HG03066 (cell line): ENCODE results near the gene KRT35.

ENCODE experiments used
- ATAC-seq: cut with Tn5 transposase; IDR thresholded peaks from one replicate; pipeline ENCODE4 v1.9.1; 2021; ENCODE audit warnings: low read depth; ENCODE audit not compliant: unreplicated experiment

Gene KRT35

DNA sequence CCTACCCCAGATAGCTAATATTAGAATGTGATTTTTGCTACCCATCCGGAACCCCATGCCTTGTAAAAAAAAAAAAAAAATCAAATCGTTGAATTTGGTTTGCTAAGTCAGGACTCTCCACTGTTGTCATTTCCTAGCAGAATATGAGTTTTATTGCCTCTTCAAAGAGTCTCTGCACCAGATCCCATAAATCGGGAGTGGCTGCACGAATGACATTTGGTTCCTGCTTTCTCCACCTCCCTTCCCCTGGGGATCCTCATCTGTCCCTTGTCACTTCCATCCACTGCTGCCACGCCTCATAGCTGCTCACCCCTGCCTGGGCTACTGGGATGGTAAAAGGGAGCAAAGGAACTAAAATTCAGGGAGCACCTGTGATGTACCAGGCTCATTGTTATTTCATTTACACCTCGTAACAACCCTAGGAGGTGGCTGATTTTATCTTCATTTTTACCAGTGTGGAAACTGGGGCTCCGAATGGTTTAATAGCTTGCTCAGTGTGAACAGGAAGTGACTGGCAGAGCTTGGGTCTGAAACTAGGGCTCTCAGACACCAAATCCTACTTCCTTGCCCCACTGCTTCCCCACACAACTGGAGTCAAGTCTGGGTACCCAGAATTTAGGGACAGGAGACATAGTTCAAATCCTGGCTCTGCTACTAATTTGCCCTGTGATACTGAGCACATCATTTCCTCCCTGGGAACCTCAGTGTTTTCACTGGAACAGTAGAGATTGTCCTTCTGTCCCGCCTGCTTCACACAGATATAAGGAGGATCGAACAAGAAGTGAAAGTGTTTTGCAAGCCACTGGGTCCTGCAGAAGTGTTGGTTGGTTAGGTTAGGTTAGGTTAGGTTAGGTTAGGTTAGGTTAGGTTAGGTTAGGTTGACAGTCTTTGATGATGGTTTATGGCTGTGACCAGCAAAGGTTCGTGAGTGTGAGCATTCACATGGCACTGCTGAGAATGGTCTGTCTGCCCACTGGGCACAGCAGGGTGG, 9.3 kb upstream of the KRT35 start:
- no peak for ATAC-seq

DNA sequence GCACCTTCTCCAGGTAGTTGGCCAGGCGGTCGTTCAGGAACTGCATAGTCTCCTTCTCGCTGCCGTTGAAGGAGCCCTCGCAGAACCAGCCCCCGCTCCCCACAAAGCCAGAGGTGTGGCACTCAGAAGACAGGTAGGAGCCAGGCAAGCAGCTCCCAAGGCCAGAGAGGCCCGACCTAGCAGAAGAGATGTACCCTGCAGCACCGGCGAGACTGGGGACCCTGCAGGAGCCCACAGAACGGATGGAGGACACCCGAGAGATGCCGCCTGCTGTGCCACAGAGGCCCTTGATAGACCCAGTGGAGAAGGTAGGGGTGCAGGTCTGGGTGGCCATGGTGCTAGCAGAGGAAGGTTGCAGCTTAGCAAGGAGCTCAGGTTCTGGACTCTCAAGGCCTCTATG, 8.6 kb upstream of the KRT35 start, which contains the start of gene KRT36:
TSS of gene KRT36 (minus strand) at position 380 of the 400 bp plus-strand sequence. CDS start at position 334, 46 bp downstream.
- ATAC-seq, result no peak

DNA sequence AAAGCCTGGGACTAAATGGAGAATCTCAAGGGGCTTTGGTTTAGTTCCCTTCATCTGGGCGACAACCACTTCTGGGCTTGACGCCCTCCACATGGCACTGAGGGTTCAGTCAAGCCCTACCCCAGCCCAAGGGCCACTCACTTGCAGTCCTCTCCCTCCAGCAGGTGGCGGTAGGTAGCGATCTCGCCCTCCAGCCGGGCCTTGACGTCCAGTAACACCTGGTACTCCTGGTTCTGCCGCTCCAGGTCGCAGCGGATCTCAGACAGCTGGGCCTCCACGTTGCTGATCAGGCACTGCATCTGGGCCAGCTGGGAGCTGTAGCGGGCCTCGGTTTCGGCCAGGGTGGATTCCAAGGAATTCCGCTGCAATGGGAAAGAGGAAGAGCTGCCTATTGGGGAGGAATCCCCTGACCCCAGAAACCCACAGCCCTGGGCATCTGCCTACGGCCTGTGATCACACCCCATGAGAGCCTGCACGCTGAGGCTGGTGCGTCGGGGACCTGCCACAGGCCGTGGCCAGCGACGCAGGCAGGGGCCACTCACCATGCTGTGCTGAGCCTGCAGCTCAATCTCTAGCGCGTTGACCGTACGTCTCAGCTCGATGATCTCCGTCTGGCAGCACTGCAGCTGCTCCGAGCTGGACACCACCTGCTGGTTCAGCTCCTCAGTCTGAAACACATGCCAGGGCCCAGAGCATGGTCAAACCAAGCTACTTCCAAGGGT, 6.0 kb upstream of the KRT35 start:
- no peak for ATAC-seq

DNA sequence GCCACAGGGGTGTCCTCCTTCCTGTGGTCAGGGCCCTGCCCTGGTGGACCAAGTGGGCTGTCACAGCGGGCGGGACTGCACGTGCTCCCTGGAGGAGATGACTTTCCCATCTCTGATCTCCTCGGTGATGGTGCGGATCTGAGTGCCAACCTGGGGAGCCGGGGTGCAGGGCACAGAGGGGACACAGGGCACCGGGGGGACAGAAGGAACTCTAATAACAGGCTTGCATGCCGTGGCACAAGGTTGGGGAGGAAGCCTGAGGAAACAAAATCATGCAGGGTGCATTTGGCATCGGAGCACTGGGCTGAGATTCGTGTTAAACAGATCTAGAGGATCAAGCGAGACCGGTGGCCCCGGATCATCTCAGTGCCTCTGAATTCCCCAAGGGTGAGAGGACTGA, 5.4 kb upstream of the KRT35 start:
- ATAC-seq, result no peak

DNA sequence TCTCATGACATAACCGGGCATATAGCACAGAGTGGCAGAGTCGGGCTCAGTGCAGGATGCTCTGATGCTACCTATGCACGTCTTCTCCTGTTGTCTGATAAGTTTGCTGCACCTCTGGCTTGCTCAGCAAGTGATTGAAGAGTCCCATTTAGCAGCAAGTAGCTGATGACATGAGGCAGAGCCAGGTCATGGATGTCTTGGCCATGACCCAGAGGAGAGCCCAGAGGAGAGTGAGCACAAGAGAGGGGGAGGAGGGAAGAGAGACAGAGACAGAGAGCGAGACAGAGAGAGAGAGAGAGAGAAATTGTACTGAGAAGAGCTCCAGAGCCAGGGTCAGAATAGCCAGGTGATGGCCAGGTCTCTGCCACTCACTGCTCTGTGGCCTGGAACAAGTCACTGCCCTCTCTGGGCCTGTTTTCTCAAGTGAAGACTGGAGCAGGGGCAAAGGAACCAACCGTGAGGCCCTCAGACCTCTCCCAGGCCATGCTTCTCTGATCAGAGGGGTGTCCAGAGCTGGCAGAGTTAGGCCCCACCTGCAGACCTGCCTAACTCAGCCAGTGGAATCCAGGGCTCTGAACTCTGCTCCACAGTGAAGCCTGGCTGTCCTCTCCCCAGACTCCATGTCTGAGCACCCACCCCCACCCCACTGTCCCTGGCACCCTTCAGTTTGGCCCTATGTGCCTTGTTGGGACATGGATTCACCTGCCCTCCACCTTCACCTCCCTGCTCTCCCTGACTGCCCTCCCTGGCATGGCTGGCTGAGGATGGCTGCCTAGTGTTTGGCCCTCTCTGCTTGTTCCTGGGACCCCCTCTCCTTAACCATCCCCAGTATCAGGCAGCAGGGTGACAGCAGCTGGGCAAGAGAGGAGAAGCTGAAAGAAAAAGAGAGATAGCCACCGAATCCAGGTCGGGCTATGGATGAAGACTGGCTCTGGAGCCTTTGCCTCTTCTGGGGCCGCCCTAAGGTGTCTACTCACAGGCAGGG, 4.3 kb upstream of the KRT35 start:
- ATAC-seq, result no peak

DNA sequence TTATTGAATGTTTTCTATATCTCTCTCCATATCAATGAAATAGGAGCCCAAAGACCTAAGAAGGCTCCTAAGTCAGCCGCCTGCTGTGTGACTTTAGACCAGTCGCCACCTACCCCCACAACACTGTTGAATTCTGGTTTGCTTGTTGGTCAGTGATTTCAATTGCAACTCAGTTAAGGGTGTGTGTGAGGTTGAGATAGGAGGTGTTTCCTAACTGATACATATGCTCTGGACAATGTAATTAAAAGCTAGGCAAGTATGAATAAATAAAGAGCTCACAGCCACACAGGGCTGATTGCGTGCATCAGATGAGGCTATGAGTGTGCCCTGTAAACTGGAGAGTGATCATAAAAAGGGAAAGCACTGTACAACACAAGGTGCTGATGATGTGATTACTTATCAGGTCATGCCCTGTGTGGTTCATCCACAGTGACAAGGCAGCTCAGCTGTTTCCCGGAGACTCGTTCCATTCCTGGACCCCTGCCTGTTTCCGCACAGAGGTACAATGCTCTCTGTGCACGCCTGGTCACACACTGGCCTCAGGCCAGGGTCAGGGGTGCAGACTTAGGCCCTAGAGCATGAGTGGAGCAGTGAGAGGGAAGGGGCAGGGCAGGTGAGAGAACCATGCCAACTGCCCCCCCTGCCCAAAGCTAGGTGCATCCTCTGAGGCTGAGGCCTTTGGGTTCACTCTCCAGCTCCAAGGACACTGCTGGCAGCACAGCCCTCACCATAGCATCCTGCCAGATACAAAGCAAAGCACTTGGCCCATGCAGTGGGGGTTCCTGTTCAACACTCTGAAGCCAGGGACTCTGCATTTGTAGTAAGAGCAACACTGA, 3.3 kb upstream of the KRT35 start:
- no peak for ATAC-seq

DNA sequence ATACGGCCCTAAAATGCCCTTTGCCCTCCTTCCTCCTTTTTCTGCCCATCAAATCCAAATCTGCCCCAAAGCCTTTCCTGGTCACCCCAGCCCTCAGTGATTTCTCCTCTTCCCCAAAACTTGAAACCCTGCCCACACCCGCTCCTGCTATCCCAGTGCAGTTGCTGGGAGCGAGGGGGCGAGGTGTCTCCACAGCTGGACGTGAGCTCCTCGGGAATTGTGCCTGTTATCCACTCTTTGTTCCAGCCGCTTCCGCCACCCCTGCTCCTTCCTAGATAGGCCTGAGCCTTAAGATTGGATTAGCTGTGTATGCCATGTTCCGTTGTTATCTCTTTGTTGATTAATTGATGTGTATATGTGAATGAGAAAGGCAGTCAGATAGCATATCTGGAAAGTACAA, 2.6 kb upstream of the KRT35 start:
- no peak for ATAC-seq

DNA sequence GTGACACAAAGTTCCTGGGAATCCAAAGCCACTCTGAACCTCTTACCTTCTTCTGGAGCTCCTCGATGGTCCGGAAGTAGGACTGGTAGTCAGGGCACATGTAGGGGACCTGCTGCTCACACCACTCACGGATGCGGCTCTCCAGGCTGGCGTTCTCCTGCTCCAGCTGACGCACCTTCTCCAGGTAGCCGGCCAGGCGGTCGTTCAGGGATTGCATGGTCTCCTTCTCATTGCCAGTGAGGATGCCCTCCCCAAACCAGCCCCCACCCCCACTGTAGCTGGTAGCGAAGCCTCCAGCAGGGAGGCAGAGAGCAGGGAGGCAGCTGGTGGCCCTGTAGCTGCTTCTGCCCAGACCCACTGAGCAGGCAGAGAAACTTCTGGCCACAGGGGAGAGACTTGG, 370 bp downstream of the KRT35 start:
- ATAC-seq, result no peak

DNA sequence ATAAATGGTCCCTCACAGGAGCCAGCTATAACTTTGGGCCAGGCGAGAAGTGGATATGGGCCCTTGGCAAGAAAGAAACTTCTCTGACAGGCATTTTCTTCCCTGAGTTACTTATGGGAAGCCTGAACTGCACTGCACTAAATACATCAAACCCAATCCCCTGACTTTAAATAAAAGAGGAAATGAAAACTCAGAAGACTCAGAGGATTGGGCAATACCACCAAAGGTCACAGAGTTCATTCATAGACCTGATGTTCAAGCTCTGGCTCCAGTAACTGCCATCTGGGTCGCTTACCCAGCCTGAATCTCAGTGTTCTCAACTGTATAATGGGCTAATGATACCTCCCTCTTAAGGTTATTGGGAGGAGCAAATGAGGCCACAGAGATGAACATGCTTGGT, 815 bp downstream of the KRT35 start:
- ATAC-seq, result no peak

DNA sequence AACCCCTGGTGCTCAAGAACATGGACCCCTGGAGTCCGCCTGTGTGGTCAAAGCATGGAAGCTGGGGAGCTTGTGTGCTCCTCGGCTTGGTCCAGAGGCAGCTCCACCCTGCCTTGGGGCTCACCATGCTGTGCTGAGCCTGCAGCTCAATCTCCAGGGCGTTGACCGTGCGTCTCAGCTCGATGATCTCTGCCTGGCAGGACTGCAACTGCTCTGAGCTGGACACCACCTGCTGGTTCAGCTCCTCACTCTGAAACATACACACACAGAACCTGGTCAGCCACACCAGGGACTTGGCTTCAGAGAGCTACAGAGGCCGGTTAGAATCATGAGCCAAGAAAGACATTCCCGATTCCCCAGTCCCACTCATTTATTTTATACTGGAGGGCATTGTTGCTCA, 2.7 kb downstream of the KRT35 start:
- ATAC-seq, result no peak

DNA sequence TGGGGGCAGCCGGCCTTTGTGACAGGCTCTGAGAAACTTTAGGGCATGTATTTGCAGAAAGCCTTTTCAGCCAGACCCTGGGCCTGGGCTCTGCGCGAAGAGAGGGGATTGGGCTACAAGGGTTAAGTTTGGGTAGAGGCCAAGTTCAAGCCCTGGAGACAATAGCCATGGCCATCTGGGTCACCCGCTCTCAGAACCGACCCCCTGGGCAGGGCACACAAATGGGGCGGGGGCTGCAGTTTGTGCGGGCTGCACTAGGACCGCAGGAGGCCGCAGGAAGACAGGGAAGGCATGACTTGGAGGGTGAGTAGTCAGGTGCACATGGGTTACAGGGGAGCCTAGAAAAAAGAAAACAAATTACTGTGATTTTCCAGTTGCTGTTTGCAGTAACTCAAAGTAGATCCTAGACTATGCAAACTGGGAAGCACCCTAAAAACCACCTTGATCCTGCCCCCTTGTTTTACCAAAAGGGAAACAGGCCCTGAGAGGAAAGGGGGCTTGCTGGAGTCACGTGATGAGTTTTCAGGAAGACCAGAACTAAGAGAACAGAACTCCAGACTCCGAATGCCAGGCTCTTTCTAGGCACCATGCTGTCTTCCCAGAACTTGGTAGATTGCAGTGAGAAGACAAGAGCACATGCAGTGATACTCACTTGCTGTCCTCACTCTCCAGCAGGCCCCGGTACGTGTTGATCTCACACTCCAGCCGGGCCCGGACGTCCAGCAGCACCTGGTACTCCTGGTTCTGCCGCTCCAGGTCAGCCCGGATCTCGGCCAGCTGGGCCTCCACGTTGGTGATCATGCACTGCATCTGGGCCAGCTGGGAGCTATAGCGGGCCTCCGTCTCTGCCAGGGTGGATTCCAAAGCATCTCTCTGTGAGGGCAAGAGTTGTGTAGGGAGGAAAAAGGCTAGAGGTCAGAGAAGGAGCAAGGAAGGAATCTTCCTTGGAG, 3.8 kb downstream of the KRT35 start:
- no peak for ATAC-seq

DNA sequence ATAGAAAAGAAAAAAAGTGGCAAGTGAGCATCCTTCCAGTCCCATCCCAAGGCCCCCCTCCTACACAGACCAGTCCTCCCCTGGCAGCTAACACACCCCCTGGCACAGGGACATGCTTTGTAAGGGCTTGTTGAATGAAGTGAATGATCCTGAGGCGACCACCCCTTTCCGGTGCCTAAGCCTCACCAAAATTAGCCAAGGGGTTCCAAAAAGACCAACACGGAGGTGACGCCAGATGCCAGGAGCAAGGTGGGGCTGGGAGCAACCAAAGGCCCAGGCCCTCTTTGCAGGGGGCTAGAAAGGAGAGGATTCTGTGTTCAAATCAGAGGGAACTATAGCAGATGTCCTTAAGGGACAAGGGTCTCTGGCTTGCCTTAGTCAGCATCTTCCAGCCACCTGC, 5.5 kb downstream of the KRT35 start:
- ATAC-seq, result no peak

DNA sequence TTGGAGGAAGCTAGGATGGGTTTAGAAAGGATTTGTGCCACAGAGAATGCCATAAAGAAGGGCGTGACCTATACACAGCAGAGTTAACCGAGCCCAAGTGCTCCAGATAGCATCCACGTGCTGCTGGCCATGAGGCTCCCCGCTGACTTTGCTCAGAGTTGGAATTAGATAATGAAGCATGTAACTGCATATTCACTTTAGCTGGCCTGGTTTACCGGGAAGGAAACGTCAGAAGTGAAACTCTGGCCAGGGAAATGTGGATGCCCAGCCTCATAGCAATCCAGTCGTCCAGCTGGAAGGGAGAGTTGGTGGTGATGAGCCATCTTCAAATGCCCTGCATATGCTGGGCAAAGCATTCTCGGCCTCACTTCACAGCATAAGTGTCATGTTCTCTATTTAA, 6.1 kb downstream of the KRT35 start:
- no peak for ATAC-seq

DNA sequence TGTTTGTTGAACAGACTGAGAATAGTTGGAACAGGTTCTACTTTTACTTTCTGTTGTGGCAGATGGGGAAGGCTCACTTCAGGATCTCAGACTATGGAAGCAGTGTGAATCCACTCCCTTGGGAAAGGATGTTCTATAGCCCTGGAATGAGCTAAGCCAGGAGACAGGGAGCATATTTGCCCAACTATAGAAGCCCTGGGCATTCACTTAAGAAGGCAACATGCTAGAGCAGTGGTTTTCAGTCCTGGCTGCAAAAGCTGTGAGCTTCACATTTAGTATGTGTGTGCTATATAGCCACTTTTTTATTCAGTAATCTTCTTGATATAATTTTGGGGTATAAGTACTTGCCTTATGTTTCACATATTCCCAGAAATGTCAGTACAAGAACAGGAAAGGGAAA, 12.6 kb downstream of the KRT35 start:
- ATAC-seq, result no peak

DNA sequence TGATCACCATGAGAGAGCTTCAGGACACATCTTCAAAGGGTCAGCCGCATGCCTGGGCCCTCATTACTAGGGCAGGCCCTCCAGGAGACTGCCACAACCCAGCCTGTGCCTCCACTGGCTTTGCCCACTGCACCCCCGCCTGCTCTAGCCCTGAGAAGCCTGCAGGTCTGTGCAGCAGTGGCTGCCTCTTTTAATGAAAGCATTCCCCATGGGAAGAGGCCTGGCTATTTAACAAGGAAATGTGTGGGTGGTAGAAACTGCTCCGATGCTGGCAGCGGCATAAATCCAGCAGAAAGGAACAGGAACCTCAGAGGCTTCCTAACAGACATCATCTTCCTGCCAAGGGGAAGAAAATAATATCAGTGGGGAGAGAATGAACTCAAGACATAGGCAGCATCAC, 13.4 kb downstream of the KRT35 start:
- ATAC-seq, result no peak

DNA sequence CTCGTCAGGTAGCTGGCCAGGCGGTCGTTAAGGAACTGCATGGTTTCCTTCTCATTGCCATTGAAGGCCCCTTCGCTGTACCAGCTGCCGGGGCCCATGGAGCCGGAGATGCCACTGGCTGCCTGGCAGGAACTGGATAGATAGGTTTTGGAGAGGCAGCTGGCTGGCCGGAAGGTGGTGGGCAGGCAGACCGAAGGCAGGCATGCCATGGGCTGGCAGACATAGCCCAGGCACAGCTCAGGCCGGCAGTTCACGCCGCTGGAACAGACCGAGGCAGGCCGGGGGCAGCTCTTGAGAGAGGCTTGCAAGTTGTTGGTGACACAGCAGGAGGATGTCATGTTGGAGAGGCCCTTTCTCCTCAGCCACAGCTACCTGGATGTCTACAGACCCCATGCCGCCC, 14.0 kb downstream of the KRT35 start, which contains the start of gene KRT32:
TSS of gene KRT32 (minus strand) at position 399 of the 400 bp plus-strand sequence. CDS start at position 338, 61 bp downstream.
- ATAC-seq, result no peak

DNA sequence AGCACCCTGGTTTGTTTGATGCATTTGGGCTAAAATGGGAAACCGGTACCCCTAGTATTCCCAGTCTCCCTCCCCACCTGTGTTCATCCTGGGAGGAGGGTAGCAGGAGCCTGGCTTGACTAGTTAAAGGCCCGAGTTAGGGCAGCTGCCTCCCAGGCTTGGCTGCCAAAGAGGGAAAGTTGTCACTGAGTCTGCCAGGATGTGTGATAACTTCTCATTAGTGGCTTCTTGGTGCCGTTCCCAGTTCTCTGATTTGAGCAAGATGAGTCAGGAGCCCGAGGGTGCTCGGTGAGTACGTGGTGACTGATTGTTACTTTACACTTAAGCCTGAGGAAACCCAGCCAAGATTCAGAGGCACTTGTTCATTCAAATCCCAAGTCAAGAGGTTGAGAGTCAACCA, 16.3 kb downstream of the KRT35 start:
- ATAC-seq, result no peak

DNA sequence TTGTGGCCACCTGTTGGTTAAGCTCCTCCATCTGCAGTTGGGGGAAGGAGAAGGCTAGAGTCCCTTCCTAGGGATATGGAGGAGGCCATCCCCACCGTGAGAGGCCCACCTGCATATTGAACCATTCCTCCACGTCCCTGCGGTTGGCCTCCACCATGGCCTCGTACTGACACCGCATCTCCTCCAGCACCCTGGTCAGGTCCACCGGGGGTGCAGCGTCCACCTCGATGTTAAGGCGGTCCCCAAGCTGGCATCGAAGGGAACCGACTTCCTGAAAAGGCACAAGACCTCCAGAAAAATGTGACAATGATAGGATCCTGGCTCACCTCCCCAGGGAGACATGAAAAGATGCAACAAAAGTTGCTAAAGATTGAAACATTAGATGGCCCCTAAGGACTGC, 16.8 kb downstream of the KRT35 start:
- ATAC-seq, result no peak
